ENCODE measurements around the gene KPNA3. TPM values are rescaled to one million over a fixed set of nuclear protein-coding genes. Genes with fewer than 3 reads are reported as not detected.

KPNA3 gene
- total RNA-seq, 1 donor from 2014 or later = 5.9 TPM

DNA sequence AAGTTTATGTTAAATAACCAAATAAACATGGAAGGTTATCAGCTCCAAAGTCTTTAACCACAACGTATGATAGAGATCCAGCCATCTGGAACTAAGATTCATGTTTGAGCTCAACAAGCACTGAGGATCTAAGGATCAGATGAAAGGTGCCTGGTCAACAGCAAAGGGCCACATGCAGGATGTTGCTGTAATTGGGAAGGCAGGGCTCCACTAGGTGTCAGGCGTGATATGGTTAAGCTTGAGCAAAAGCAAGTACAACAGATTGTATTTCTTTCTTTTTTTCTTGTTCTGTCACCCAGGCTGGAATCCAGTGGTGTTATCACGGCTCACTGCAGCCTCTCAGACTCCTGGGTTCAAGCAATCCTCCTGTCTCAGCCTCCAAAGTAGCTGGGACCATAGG lies 113.2 kb downstream of the KPNA3 start:
- Histone ChIP-seq H3K27ac (no peak overlapping the region), H3K4me3 (no peak overlapping the region), H3K27me3 (no peaks in the 10 kb centered on the region), H3K4me1 (no peaks in the 10 kb centered on the region), H3K9me3 (no peaks in the 10 kb centered on the region), H3K36me3 (no peaks in the 10 kb centered on the region)
- intact Hi-C loops (cut with DNase I) = no loop called here
- TF ChIP-seq, protein P1, sequence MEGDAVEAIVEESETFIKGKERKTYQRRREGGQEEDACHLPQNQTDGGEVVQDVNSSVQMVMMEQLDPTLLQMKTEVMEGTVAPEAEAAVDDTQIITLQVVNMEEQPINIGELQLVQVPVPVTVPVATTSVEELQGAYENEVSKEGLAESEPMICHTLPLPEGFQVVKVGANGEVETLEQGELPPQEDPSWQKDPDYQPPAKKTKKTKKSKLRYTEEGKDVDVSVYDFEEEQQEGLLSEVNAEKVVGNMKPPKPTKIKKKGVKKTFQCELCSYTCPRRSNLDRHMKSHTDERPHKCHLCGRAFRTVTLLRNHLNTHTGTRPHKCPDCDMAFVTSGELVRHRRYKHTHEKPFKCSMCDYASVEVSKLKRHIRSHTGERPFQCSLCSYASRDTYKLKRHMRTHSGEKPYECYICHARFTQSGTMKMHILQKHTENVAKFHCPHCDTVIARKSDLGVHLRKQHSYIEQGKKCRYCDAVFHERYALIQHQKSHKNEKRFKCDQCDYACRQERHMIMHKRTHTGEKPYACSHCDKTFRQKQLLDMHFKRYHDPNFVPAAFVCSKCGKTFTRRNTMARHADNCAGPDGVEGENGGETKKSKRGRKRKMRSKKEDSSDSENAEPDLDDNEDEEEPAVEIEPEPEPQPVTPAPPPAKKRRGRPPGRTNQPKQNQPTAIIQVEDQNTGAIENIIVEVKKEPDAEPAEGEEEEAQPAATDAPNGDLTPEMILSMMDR (IDR thresholded peaks at IDR 0.05) = no peak
- DNase-seq (ENCODE audit: low spot score in 2 of 2) = no peak

DNA sequence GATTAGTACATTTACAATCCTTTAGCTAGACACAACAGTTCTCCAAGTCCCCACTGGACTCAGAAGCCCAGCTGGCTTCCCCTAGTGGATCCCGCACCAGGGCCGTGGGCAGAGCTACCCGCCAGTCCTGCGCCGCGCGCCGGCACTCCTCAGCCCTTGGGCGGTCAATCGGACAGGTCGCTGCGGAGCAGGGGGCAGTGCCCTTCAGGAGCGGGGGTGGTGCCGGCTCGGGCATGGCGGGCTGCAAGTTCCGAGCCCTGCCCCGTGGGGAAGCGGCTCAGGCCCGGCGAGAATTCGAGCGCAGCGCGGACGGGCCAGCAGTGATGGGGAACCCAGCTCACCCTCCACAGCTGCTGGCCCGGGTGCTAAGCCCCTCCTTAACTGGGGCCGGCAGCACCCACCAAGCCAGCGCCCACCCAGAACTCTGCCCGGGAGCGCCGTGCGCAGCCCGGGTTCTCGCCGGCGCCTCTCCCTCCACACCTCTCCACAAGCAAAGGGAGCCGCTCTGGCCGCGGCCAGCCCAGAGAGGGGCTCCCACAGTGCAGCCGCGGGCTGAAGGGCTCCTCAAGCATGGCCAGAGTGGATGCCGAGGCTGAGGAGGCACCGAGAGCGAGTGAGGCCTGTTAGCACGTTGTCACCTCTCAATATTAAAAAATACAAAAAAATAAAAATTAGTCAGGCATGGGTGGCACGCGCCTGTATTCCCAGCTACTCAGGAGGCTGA lies 114.1 kb downstream of the KPNA3 start:
- no peak overlapping the region for H3K27ac ChIP-seq
- H3K36me3 ChIP-seq = no peaks in the 10 kb centered on the region
- no peak overlapping the region for H3K4me3 ChIP-seq
- DNase-seq (ENCODE audit: low spot score in 2 of 2) = no peak
- TF ChIP-seq, protein P1 (IDR thresholded peaks at IDR 0.05) = no peak
- intact Hi-C loops (cut with DNase I) = no loop called here
- H3K9me3 ChIP-seq = no peaks in the 10 kb centered on the region
- no peaks in the 10 kb centered on the region for H3K4me1 ChIP-seq
- no peaks in the 10 kb centered on the region for H3K27me3 ChIP-seq

DNA sequence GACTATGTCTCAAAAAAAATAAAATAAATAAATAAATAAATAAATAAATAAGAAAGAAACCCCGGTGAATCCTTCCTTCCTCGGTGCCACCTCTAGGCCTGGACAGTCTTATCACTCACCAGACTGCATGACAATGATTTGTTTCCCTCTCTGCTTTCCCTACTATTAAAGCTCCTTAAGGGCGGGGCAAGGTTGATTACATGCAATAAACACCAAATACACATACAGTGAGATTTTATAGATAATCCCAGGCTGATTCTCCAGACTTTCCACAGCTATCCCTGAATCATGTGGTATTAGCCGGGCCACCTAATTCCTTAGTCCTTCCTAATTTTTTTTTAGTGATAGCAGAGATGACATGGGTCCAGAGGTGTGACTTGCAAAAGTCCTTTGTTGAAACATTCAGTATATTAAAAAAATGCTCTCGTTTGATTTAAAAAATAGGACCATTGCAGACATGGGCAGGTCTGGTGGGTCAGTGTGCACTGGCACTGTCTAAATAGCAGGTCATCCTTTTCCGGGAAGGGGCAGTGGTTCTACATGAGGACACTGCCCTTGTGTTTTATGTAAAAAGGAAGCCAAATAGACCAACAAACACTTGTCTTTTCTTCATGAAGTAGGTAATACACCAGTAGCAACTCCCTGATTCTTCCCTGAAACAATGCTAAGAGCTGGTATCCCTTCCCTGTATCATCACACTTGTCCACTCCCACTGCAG lies 115.7 kb downstream of the KPNA3 start:
- H3K9me3 ChIP-seq = no peaks in the 10 kb centered on the region
- intact Hi-C loops (cut with DNase I) = no loop called here

DNA sequence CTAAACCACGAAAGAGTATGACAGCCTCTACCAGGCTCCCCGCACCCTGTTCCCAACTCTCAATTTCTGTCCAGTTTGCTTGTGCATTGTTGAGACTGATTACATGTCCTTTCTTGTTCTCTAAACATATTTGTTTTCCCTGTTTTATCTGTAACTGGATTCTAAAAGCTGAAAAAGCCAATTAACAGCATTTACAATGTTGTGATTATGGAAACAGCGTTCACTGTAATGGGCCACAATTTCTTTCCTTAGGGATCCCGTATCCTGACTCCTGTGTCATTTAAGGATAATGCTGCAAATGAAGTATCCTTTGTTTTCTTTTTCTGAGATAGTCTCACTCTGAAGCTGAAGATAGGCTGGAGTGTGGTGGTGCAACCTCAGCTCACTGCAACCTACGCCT lies 121.7 kb downstream of the KPNA3 start:
- peaks cover 4 to 18% of the 10 kb centered on the region in 2 donors for H3K36me3 ChIP-seq
- H3K27me3 ChIP-seq = no peaks in the 10 kb centered on the region
- TF ChIP-seq, protein P1 (IDR thresholded peaks at IDR 0.05) = no peak
- no peak overlapping the region for H3K27ac ChIP-seq
- intact Hi-C loops (cut with DNase I) = no loop called here
- no peak for DNase-seq (ENCODE audit: low spot score in 2 of 2)
- H3K4me1 ChIP-seq = no peaks in the 10 kb centered on the region
- no peak overlapping the region for H3K4me3 ChIP-seq
- no peaks in the 10 kb centered on the region for H3K9me3 ChIP-seq

More for the DNA sequence above, 115.7 kb downstream of the KPNA3 start:
- Histone ChIP-seq H3K4me3 (no peak overlapping the region), H3K4me1 (no peaks in the 10 kb centered on the region), H3K36me3 (no peaks in the 10 kb centered on the region), H3K27ac (no peak overlapping the region), H3K27me3 (no peaks in the 10 kb centered on the region)
- no peak for DNase-seq (ENCODE audit: low spot score in 2 of 2)
- TF ChIP-seq, protein P1 (IDR thresholded peaks at IDR 0.05) = no peak

DNA sequence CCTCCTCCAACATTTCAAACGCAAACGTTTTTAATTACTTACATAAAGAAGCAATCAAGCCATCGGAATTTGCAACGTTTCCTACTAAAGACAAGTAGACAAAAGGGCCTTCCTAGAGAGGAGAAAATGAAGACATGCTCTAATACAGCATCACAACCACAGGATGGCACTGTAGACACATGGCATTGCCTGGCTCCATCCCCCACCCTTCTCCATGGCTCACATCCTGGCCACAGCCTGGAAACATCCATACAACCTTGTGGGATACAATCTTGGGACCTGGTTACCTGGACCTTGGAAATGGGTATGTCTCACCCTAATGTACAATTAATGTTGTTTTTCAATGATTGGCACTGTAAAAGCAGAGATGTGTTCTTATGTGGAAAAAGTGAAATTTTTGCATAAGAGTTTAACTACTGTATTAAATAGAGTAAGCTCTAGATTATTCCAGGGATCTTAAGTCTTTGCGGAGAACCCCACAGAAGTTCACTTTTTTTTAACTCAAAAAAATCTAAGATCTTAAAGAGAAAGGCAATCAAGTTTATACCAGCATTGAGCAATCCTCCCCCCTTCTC lies 122.7 kb downstream of the KPNA3 start:
- no peak overlapping the region for H3K27ac ChIP-seq
- TF ChIP-seq, protein P1 (IDR thresholded peaks at IDR 0.05) = peak; percentile 47 to 76 (median 58)
- H3K27me3 ChIP-seq = no peaks in the 10 kb centered on the region
- intact Hi-C loops (cut with DNase I) = loop anchor here (1.0 kb wide), 1 partner anchor 178 kb away; no protein-coding TSS in a partner anchor
- no peaks in the 10 kb centered on the region for H3K4me1 ChIP-seq
- DNase-seq (ENCODE audit: low spot score in 2 of 2) = no peak
- no peaks in the 10 kb centered on the region for H3K9me3 ChIP-seq
- H3K4me3 ChIP-seq = no peak overlapping the region
- H3K36me3 ChIP-seq = peaks cover 4 to 18% of the 10 kb centered on the region in 2 donors
